CD1c-positive myeloid dendritic cell (primary cell): ENCODE results near the gene CUTA.
"Not testable (repeated sequence)": the region's sequence is repeated elsewhere in the genome, so short reads cannot be mapped to it uniquely, and the experiment has no call there.

ENCODE experiments used
- DNase-seq: peaks from one replicate; pipeline ENCODE4 v3.0.0-alpha.2; 2016; ENCODE audit errors: extremely low spot score

The CUTA gene

GRCh38 chr6:33367715-33368025 lies 50.2 kb downstream of the CUTA start:
- DNase-seq: not testable (repeated sequence)

- DNase-seq: no peak
These were observed 50.7 kb downstream of the CUTA start for GRCh38 chr6:33367009-33367714.
